Right cardiac atrium (tissue), 5 donors: ENCODE measurements around the gene METTL24. TPM values are rescaled to one million over a fixed set of nuclear protein-coding genes. Genes with fewer than 3 reads are reported as not detected.

Experiments used
- polyA plus RNA-seq: library from polyadenylated mRNA; stranded (reverse); fragments of 200-250 nt; gene quantifications from one replicate; pipeline ENCODE4 v1.2.3, GENCODE V29; 2013
- total RNA-seq, 4 donors: library from RNA; stranded (reverse); fragmentation: NEBNext Ultra II Directional; extraction: Animal tissue kit (Norgen Biotek cat#: 25700); gene quantifications; one replicate each; pipeline ENCODE4 v1.2.1, GENCODE V29; 2021
- donor health status: healthy with polysubstance abuse.
- donor health status: DM: no; HTN: yes; CAD: no.
- donor health status: DM: no; HTN: no; CAD: no.
- donor health status: DM: no; HTN: yes; CAD: no; lungs with severe emphysema.
- donor health status: DM: yes; HTN: yes; CAD: no.

The METTL24 gene
- total and polyA plus RNA-seq, 5 donors: 0.77 to 4.2 (median 3.5) TPM

Other genes starting within 250 kb of the METTL24 start
- gene WASF1, start 178.7 kb downstream of the METTL24 start, total RNA-seq: 1 to 10 TPM; 1.5 to 3.6 (median 2.3) TPM
- gene WASF1, start 178.7 kb downstream of the METTL24 start, polyA plus RNA-seq: 2.0 TPM
- gene CDC40, start 177.9 kb downstream of the METTL24 start, total RNA-seq: 10 to 100 TPM; 13.6 to 19.1 (median 15.4) TPM
- gene CDC40, start 177.9 kb downstream of the METTL24 start, polyA plus RNA-seq: 8.1 TPM
- gene DDO, start 57.2 kb upstream of the METTL24 start, total RNA-seq: 10 to 100 TPM in 3 of 4 donors, 1 to 10 TPM in 1; 9.2 to 19.7 (median 18.5) TPM
- gene DDO, start 57.2 kb upstream of the METTL24 start, polyA plus RNA-seq: 10.7 TPM
- gene SLC22A16, start 118.3 kb upstream of the METTL24 start, total RNA-seq: under 1 TPM in 1 of 4 donors, not detected in 3; 0.20 TPM
- gene SLC22A16, start 118.3 kb upstream of the METTL24 start, polyA plus RNA-seq: not detected